Astrocyte of the spinal cord (primary cell): ENCODE data around the gene OBI1.

Source experiments
- DNase-seq: peaks from one replicate; pipeline ENCODE4 v3.0.0; 2011; ENCODE audit warnings: low read depth, low spot score
- H3K4me3 ChIP-seq: 2 replicates; pipeline ENCODE4 v1.5.1; 2011; ENCODE audit warnings: low read depth, mild to moderate bottlenecking, low read length, moderate library complexity
- in situ Hi-C: cut with HindIII; loops from 2 replicates; pipeline ENCODE4 v1.10.0; 2017; ENCODE audit warnings: low sequenced_read_pairs
- TF ChIP-seq, protein P1 (sequence below): IDR thresholded peaks from 2 replicates; pipeline ENCODE4 v1.5.1; 2012; ENCODE audit warnings: low read depth, mild to moderate bottlenecking, low read length, inconsistent platforms

The OBI1 gene

DNA sequence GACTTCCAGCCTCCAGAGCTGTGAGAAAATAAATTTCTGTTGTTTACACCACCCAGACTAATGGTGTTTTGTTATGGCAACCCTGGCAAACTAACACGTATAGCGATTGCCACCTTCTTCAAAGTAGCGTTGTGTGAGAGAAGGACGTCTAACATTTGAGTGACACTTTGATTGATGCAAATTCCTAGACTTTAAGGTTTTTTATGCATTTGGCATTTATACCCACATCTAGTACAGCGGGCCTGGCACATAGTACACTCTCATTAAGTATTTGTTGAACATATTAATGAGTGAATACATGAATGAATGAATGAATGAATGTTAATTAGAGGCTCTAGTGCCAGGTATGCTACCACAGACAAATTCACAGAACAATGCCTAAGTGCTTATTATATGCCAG lies 92.3 kb downstream of the OBI1 start:
- DNase-seq, result no peak
- H3K4me3 ChIP-seq, result no peak overlapping the region
- TF ChIP-seq, protein P1, sequence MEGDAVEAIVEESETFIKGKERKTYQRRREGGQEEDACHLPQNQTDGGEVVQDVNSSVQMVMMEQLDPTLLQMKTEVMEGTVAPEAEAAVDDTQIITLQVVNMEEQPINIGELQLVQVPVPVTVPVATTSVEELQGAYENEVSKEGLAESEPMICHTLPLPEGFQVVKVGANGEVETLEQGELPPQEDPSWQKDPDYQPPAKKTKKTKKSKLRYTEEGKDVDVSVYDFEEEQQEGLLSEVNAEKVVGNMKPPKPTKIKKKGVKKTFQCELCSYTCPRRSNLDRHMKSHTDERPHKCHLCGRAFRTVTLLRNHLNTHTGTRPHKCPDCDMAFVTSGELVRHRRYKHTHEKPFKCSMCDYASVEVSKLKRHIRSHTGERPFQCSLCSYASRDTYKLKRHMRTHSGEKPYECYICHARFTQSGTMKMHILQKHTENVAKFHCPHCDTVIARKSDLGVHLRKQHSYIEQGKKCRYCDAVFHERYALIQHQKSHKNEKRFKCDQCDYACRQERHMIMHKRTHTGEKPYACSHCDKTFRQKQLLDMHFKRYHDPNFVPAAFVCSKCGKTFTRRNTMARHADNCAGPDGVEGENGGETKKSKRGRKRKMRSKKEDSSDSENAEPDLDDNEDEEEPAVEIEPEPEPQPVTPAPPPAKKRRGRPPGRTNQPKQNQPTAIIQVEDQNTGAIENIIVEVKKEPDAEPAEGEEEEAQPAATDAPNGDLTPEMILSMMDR, result no peak
- in situ Hi-C loops, result no loop called here
